Urinary bladder (tissue), 4 donors: Measurements from ENCODE around the gene DOK4. TPM values are rescaled to one million over a fixed set of nuclear protein-coding genes. Genes with fewer than 3 reads are reported as not detected.
"Not testable (repeated sequence)": the region's sequence is repeated elsewhere in the genome, so short reads cannot be mapped to it uniquely, and the experiment has no call there.

Experiments used
- DNase-seq: peaks from one replicate; pipeline ENCODE4 v3.0.0-alpha.2; 2015; ENCODE audit errors: extremely low spot score
- H3K27ac ChIP-seq: one replicate; pipeline ENCODE4 v1.5.1; 2013; ENCODE audit warnings: low read depth, mild to moderate bottlenecking, moderate library complexity
- H3K36me3 ChIP-seq: one replicate; pipeline ENCODE4 v1.6.1; 2013; ENCODE audit warnings: mild to moderate bottlenecking, moderate library complexity; ENCODE audit not compliant: insufficient read depth
- H3K4me1 ChIP-seq: one replicate; pipeline ENCODE4 v1.6.1; 2013; ENCODE audit warnings: mild to moderate bottlenecking, moderate library complexity; ENCODE audit not compliant: insufficient read depth
- H3K4me3 ChIP-seq: one replicate; pipeline ENCODE4 v1.5.1; 2013; ENCODE audit warnings: low read depth, low read length
- WGBS: extraction: QIAGEN DNeasy Blood & Tissue Kit; methylation state at CpG from one replicate; pipeline ENCODE4 v1.1.7; 2013; 5-methylcytosine and 5-hydroxymethylcytosine counted together
- polyA plus RNA-seq: library from polyadenylated mRNA; stranded (reverse); fragments of 200-250 nt; gene quantifications from one replicate; pipeline ENCODE4 v1.2.3, GENCODE V29; 2013
- total RNA-seq: library from RNA; depleted of rRNA; stranded (reverse); fragments of >200 nt; gene quantifications from one replicate; pipeline ENCODE4 v1.2.3, GENCODE V29; 2014
- donor health status: healthy with polysubstance abuse.
- donor health status: healthy.

The DOK4 gene
- total and polyA plus RNA-seq, 2 donors = 11.8 to 21.3 TPM

DNA sequence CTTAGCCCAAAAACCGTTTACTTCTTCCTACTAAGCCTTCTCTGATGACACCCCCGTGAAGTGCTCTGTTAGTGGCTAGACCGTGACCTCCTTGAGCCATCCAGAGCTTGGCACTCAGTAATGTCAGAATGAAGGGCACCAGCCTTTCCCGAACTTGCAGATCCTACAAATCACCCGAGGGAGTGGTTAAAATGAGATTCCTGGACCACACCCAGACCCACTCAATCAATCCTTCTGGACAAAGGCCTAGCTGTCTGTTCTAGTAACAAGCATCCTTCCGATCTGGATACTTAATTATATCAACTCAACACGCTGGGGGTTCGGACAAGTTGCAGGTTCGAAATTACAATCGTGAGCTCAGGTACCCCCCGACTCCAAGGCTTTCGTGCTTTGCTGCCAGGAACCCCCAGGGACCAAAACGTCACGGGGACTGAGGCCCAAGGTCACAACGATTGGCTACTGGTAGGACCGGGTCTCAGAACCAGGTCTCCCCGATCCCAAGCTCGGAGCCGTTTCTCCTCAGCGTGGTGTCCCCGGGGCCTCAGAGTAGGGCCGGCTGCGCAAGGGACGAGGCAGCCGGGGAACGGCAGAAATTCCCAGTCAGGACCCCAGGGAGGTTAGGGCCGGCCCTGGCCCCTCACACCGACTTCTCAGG, 39.6 kb downstream of the DOK4 start:
- H3K4me3 ChIP-seq = peak overlapping the region; percentile 91
- peak overlapping the region; percentile 42 for H3K27ac ChIP-seq
- DNase-seq = no peak
- no peaks in the 10 kb centered on the region for H3K36me3 ChIP-seq
- H3K4me1 ChIP-seq = peaks cover 2% of the 10 kb centered on the region
- WGBS = 3% methylated on average over 28 of the region's 28 CpGs

- peaks cover 2% of the 10 kb centered on the region for H3K4me1 ChIP-seq
- H3K36me3 ChIP-seq = no peaks in the 10 kb centered on the region
- H3K4me3 ChIP-seq = no peak overlapping the region
- WGBS = 94% methylated on average over 2 of the region's 2 CpGs
- no peak for DNase-seq
- H3K27ac ChIP-seq = no peak overlapping the region
These were observed 40.8 kb downstream of the DOK4 start for GRCh38 chr16:57445510-57445909.

- peaks cover 2% of the 10 kb centered on the region for H3K4me1 ChIP-seq
- no peak for DNase-seq
- no peaks in the 10 kb centered on the region for H3K36me3 ChIP-seq
- H3K27ac ChIP-seq = no peak overlapping the region
- no peak overlapping the region for H3K4me3 ChIP-seq
- WGBS = 82% methylated on average over 3 of the region's 3 CpGs
These were observed 41.6 kb downstream of the DOK4 start for GRCh38 chr16:57444711-57445110.

GRCh38 chr16:57440551-57440950, 45.7 kb downstream of the DOK4 start:
- 95% methylated on average over 8 of the region's 8 CpGs for WGBS
- H3K4me3 ChIP-seq, H3K4me1 ChIP-seq, H3K36me3 ChIP-seq, DNase-seq, H3K27ac ChIP-seq: not testable (repeated sequence)

- H3K27ac ChIP-seq, H3K4me3 ChIP-seq, H3K4me1 ChIP-seq, H3K36me3 ChIP-seq, DNase-seq: not testable (repeated sequence)
- 94% methylated on average over 8 of the region's 8 CpGs for WGBS
These were observed 46.3 kb downstream of the DOK4 start for GRCh38 chr16:57439947-57440346.

GRCh38 chr16:57435838-57436237, 50.5 kb downstream of the DOK4 start:
- Histone ChIP-seq H3K36me3 (peaks cover 6% of the 10 kb centered on the region), H3K4me3 (no peak overlapping the region), H3K27ac (no peak overlapping the region), H3K4me1 (no peaks in the 10 kb centered on the region)
- 93% methylated on average over 1 of the region's 1 CpG for WGBS
- DNase-seq = no peak

GRCh38 chr16:57434003-57434402, 52.3 kb downstream of the DOK4 start:
- no peaks in the 10 kb centered on the region for H3K4me1 ChIP-seq
- H3K36me3 ChIP-seq = peaks cover 6% of the 10 kb centered on the region
- 95% methylated on average over 2 of the region's 2 CpGs for WGBS
- no peak overlapping the region for H3K27ac ChIP-seq
- DNase-seq = no peak
- H3K4me3 ChIP-seq = no peak overlapping the region

DNA sequence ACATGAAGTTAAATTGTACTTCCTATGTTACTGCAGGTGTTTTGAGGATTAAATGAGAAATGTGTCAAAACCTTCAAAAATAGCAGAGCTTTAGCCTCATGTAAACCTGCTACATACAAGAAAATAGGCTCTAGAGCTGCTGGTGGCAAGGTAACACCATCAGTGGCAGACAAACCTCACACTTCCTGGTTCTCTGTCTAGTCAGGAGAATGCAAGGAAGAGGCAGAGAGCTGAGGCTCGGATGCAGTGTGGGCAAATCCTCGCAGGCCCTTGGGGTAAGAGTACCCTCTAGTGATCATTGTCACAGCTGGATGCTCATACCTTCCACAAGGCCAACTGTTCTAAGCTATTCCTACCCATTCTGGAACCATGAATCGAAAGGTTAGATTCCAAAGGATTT, 53.3 kb downstream of the DOK4 start:
- no peak for DNase-seq
- H3K4me3 ChIP-seq = no peak overlapping the region
- H3K4me1 ChIP-seq = no peaks in the 10 kb centered on the region
- H3K27ac ChIP-seq = no peak overlapping the region
- H3K36me3 ChIP-seq = peaks cover 6% of the 10 kb centered on the region
- WGBS = 89% methylated on average over 3 of the region's 3 CpGs

DNA sequence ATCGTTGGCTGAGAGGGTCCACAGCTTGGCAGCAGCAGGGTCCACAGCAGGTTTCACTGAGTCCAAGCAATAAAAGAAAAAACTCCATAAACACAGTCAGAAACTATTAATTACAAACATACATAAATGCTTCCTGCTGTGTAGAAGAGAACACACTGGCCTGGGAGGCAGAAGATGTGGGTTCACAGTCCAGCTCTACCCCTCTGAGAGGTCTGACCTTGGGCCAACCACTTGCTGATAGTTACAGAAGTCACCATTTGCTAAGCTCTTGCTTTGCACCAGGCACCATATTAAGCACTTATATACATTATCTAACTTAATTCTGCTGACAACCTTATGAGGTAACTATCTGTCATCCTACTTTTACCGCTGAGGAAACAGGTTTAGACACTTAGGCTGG, 53.8 kb downstream of the DOK4 start:
- H3K4me1 ChIP-seq = no peaks in the 10 kb centered on the region
- peaks cover 6% of the 10 kb centered on the region for H3K36me3 ChIP-seq
- no peak overlapping the region for H3K4me3 ChIP-seq
- H3K27ac ChIP-seq = no peak overlapping the region
- DNase-seq = no peak
- WGBS = 95% methylated on average over 2 of the region's 2 CpGs

DNA sequence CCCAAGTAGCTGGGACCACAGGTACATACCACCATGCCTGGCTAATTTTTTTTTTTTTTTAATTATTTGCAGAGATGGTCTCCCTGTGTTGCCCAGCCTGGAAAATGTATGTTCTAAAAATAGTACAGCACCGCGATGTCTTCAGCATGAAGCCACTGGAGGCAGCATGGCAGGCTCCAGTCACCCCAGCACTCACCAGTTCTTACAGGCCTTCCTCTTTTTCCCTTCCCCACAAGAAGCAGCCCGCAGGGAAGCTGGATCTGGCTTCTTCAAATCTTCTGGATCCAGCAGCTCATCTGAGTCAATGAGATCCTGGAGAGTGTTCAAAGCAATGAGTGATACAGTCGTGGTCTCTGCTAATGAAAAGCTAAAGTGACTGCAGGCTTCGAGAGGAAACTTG, 55.3 kb downstream of the DOK4 start:
- Histone ChIP-seq H3K4me1 (no peaks in the 10 kb centered on the region), H3K4me3 (no peak overlapping the region), H3K27ac (no peak overlapping the region), H3K36me3 (peaks cover 6% of the 10 kb centered on the region)
- DNase-seq = no peak
- 83% methylated on average over 5 of the region's 5 CpGs for WGBS

- H3K36me3 ChIP-seq = peaks cover 4% of the 10 kb centered on the region
- H3K4me3 ChIP-seq = no peak overlapping the region
- H3K4me1 ChIP-seq = no peaks in the 10 kb centered on the region
- no peak for DNase-seq
- H3K27ac ChIP-seq = no peak overlapping the region
These were observed 58.5 kb downstream of the DOK4 start for GRCh38 chr16:57427824-57428223.

GRCh38 chr16:57427307-57427706, 59.0 kb downstream of the DOK4 start:
- Histone ChIP-seq H3K36me3 (peaks cover 3% of the 10 kb centered on the region), H3K27ac (no peak overlapping the region), H3K4me1 (no peaks in the 10 kb centered on the region), H3K4me3 (no peak overlapping the region)
- 64% methylated on average over 8 of the region's 8 CpGs for WGBS
- no peak for DNase-seq

DNA sequence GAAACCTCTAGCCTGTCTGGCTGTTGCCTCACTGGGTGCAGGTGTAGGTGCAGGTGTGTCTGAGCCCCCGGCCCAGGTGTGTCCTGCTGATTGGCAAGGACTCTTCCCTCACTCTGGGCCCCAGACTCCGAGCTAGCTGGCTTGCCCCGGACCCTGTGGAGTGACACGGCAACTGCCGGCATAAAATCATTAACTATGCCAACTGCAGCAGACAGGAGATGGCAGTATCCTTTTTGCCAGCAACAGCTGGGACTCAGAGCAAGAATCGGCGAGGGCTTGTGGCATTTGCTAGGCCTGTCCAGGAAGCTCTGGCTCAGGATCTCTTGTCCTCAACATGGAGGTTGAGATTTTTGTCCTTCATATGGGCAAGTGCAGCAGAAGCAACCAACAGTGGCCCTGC, 59.9 kb downstream of the DOK4 start:
- Histone ChIP-seq H3K36me3 (no peaks in the 10 kb centered on the region), H3K27ac (no peak overlapping the region), H3K4me3 (no peak overlapping the region), H3K4me1 (no peaks in the 10 kb centered on the region)
- DNase-seq = no peak
- 88% methylated on average over 7 of the region's 7 CpGs for WGBS

DNA sequence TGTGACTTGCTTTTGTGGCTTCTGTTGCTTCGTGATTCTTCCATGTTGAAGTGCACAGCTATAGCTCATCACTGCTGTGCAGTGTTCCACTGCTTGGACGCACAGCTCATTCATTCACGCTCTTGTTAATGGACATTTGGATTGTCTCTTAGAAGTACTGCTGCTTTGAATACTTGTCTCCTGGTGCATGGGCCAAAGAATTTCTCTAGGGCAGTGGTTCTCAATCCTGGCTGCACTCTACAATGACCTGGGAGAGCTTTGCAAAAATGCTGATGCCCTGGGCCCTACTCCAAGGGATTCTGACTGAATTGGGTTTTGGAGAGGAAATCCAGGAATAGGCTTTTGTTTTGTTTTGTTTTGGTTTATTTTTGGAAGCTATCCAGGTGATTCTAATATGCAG, 61.7 kb downstream of the DOK4 start:
- no peak for DNase-seq
- no peaks in the 10 kb centered on the region for H3K4me1 ChIP-seq
- H3K27ac ChIP-seq = no peak overlapping the region
- no peaks in the 10 kb centered on the region for H3K36me3 ChIP-seq
- WGBS = 55% methylated on average over 3 of the region's 3 CpGs
- no peak overlapping the region for H3K4me3 ChIP-seq

DNA sequence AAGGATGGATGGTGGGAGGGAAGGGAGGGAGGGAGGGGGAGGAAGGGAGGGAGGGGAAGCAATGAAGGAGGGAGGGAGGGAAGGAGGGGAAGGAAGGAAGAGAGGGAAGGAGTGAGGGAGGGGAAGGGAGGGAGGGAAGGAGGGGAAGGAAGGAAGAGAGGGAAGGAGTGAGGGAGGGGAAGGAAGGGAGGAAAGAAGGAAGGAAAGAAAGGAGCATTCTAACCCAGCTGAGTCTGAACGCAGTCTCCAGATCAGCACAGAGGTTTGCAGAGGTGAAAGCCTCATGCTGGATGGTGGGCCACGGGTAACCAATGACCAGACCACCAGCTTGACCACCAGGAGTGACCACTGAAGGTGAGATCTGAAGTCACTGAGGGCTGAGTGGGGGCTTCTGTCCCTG, 63.1 kb downstream of the DOK4 start:
- H3K4me3 ChIP-seq = no peak overlapping the region
- no peak overlapping the region for H3K27ac ChIP-seq
- 89% methylated on average over 2 of the region's 2 CpGs for WGBS
- no peaks in the 10 kb centered on the region for H3K4me1 ChIP-seq
- DNase-seq = no peak
- no peaks in the 10 kb centered on the region for H3K36me3 ChIP-seq
